Left lung (tissue), 10 donors: ENCODE measurements around the gene MIOX. TPM values are rescaled to one million over a fixed set of nuclear protein-coding genes. Genes with fewer than 3 reads are reported as not detected.

Experiments
- ATAC-seq: fragments of 200-7000 bp; cut with Tn5 transposase; one replicate; pipeline ENCODE4 v1.9.1; 2020; ENCODE audit warnings: moderate library complexity
- DNase-seq, 4 donors: peaks; one replicate each; pipeline ENCODE4 v3.0.0-alpha.2; 2013 to 2020
- H3K27ac ChIP-seq, 2 donors: fragments of 200-600 bp; sonication (generic) in 1 of 2; one replicate each; pipeline versions ENCODE4 v1.5.0 to v1.8.0; 2020 to 2021
- H3K27me3 ChIP-seq, 2 donors: fragments of 200-600 bp; sonication (generic) in 1 of 2; one replicate each; pipeline versions ENCODE4 v1.5.0 to v1.8.0; 2020 to 2021
- H3K36me3 ChIP-seq, 2 donors: fragments of 200-600 bp; sonication (generic) in 1 of 2; one replicate each; pipeline versions ENCODE4 v1.5.0 to v1.8.0; 2020 to 2021
- H3K4me1 ChIP-seq, 2 donors: fragments of 200-600 bp; one replicate each; pipeline ENCODE4 v1.8.0; 2021
- H3K4me3 ChIP-seq, 2 donors: fragments of 200-600 bp; sonication (generic) in 1 of 2; one replicate each; pipeline versions ENCODE4 v1.5.0 to v1.8.0; 2020 to 2021; ENCODE audit warnings: mild to moderate bottlenecking in 1 of 2
- H3K9me3 ChIP-seq, 2 donors: fragments of 200-600 bp; sonication (generic) in 1 of 2; one replicate each; pipeline versions ENCODE4 v1.5.0 to v1.8.0; 2020 to 2021
- intact Hi-C, 2 donors: fragments of 100-400 bp; cut with DNase I; formaldehyde crosslinking; loops; one replicate each; pipeline versions ENCODE4 v1.11.2 to v1.14.2; 2022
- polyA plus RNA-seq, 6 donors: library from polyadenylated mRNA; unstranded; fragments of 120-200 nt; gene quantifications; one replicate each; pipeline ENCODE4 v1.2.1, GENCODE V29; 2013; ENCODE audit not compliant: insufficient read length in 6 of 6
- total RNA-seq, 2 donors: library from RNA; stranded (reverse); fragmentation: NEBNext Ultra II Directional; extraction: Animal tissue kit (Norgen Biotek cat#: 25700); gene quantifications; one replicate each; pipeline ENCODE4 v1.2.1, GENCODE V29; 2021
- TF ChIP-seq, protein P1 (sequence below), 2 donors: fragments of 200-600 bp; sonication (generic) in 1 of 2; IDR thresholded peaks; one replicate each; pipeline versions ENCODE4 v1.5.0 to v1.8.0; 2021; ENCODE audit warnings: antibody characterized with exemption in 2 of 2
- donor health status: DM: no; HTN: yes; CAD: no.
- donor health status: DM: no; HTN: no; CAD: no.

Gene MIOX
- total and polyA plus RNA-seq, 8 donors: 0.12 to 0.27 (median 0.15) TPM; not detected in 3

DNA sequence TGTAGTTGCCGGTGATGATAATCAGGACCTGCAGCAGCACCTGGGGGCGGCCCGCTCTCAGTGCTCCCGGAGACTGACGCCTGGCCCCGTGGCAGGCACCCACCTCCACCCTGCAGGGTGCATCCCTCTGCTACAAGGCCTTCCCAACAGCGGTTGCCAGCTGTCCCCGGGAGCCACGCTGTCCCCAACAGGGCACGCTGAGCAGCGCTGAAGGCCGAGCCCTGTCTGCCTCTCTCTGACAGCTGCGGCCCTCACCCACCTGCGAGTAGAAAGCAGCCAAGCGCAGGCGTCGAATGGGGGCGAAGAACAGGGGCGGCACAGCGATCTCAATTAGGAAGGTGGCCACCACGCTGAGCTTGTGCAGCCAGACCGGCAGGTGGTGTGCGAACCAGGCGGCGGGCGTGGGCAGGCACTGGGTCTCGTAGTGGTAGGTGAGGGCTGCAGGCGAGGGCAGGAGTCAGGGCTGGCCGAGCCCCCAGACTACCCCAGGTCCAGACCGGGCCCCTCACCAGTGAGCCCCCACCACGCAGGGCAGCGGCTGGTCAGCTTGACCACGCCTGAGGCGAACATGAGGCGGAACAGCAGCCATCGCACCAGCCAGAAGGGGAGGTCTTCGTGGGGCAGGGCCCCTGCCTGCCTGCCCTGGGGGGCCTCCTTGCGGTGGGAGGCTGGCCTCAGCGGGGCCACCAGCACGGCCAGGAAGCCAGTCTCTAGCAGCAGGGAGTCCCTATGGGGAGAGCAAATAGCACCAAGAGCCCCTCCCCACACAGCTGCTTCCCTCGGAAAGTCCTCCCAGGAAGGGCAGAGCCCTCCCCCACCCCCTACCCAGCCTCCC lies 19.3 kb downstream of the MIOX start:
- TF ChIP-seq, protein P1, sequence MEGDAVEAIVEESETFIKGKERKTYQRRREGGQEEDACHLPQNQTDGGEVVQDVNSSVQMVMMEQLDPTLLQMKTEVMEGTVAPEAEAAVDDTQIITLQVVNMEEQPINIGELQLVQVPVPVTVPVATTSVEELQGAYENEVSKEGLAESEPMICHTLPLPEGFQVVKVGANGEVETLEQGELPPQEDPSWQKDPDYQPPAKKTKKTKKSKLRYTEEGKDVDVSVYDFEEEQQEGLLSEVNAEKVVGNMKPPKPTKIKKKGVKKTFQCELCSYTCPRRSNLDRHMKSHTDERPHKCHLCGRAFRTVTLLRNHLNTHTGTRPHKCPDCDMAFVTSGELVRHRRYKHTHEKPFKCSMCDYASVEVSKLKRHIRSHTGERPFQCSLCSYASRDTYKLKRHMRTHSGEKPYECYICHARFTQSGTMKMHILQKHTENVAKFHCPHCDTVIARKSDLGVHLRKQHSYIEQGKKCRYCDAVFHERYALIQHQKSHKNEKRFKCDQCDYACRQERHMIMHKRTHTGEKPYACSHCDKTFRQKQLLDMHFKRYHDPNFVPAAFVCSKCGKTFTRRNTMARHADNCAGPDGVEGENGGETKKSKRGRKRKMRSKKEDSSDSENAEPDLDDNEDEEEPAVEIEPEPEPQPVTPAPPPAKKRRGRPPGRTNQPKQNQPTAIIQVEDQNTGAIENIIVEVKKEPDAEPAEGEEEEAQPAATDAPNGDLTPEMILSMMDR (IDR thresholded peaks at IDR 0.05): no peak
- intact Hi-C loops: loop anchor here in 1 of 2 donors (10.0 kb wide), 1 partner anchor 89 kb away; no protein-coding TSS in a partner anchor
- DNase-seq: peak in 1 of 4 donors; percentile 80
- H3K4me3 ChIP-seq: peak overlapping the region; percentile 88 to 90
- no peak for ATAC-seq
- H3K36me3 ChIP-seq: peaks cover 0 to 42% of the 10 kb centered on the region in 2 donors
- H3K27ac ChIP-seq: no peak overlapping the region
- H3K9me3 ChIP-seq: no peaks in the 10 kb centered on the region
- H3K27me3 ChIP-seq: no peaks in the 10 kb centered on the region
- H3K4me1 ChIP-seq: peaks cover 17 to 30% of the 10 kb centered on the region in 2 donors

DNA sequence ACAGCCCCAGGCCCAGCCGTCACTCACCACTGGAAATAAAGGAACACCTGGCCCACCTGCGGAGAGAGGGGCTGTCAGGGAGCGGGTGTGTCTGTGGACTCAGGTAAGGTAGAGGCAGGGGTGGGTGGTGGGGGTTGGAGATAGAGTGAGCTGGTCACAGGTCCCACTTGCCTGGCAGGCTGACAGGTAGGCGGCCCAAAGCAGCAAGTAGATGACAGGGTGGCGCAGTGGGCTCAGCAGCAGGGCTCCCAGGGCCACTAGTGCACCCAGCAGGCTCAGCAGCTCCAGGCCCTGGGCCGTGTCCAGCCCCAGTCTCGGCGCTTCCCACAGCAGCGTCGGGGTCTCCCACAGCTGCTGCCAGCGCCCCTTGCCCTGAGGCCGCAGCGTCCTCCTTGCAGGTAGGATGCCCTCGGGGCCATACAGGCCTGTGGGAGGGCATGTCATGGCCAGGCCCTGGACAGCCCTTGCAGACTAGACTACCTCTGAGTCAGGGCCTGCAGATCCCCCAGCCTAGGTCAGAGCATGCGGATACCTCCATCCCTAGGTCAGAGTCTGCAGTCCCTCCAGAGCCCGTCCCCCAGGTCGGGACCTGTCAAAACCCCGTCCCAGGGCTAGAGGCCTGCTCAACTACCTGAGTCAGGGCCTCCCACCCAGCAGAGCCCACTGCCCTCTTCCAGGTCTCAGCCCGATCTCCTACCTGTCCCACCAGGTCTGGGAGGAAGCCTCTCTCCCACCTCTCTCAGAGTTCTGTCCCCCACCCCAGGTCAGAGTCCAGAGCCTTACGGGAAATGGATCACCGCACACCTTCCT lies 20.2 kb downstream of the MIOX start:
- TF ChIP-seq, protein P1 (IDR thresholded peaks at IDR 0.05): no peak
- intact Hi-C loops: loop anchor here in 1 of 2 donors (10.0 kb wide), 1 partner anchor 88 kb away; no protein-coding TSS in a partner anchor
- Histone ChIP-seq H3K4me3 (peak overlapping the region; percentile 88 to 90), H3K4me1 (peaks cover 17 to 30% of the 10 kb centered on the region in 2 donors), H3K27me3 (no peaks in the 10 kb centered on the region), H3K9me3 (no peaks in the 10 kb centered on the region), H3K27ac (peak overlapping the region; percentile 69 to 87), H3K36me3 (peaks cover 0 to 40% of the 10 kb centered on the region in 2 donors)
- DNase-seq (peak in 2 of 4 donors; percentile 54 to 80), ATAC-seq (peak; percentile 1)

DNA sequence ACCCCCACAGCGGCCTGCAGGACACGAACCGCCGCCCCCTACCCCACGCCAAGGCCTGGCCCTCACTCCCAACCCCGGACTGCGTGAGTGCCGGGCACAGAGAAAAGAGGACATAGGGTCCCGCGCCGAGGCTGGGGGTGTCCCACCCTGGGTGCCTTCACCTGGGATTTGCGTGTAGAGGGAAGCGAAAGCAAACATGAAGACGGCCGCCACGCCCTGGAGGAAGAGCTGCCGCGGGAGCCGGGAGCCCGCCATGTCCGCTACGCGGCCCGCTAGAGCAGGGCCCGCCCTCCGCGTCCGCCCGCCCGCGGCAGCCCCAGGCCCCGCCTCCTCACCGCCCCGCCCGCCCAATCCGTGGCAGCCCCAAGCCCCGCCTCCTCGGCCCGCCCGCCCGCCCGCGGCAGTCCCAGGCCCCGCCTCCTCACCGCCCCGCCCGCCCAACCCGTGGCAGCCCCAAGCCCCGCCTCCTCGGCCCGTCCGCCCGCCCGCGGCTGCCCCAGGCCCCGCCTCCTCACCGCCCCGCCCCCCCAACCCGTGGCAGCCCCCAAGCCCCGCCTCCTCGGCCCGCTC lies 20.8 kb downstream of the MIOX start, which contains the start of gene LMF2:
TSS of gene LMF2 (minus strand) at position 282 of the 570 bp plus-strand sequence. CDS start at position 255, 27 bp downstream.
- H3K27me3 ChIP-seq: no peaks in the 10 kb centered on the region
- peak within 1 kb of the TSS; percentile 82 to 90 for H3K27ac ChIP-seq

DNA sequence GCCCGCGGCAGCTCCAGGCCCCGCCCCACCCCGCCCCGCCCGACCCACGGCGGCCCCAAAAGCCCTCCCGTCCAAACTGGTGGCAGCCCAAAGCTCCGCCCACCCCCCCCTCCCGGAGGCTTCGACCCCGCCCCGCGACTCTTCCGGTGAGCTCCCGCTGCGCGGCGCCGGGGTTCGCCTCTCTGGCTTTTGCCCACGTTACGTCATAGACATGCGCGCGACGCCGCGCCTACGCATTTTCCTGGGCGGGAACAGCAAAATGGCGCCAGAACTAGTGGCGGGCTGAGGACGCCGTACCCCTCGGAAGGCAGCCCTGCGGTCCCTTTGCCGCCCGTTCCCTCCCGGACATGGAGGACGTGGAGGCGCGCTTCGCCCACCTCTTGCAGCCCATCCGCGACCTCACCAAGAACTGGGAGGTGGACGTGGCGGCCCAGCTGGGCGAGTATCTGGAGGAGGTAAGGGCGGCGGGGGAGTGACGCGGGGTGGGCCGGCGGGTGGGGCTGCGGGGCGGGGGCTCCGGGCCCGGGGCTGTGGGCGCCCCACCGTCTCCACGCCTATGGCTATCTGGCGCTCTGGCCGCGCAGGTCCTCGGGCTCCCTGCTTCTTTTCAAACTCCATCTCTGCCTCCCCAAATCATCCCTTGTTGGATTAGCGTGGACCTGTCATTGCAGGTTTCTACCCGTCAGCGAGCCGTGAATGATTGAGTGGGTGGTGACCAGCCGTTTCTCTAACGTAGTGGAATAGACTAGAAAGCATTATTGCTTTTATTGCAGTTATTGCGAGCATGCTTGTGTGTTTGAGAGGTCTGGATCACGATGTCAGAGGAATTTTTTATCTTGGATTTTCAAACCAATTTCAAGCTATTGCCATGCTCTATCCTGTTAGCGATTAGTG lies 21.6 kb downstream of the MIOX start, which contains the start of gene NCAPH2:
TSS of gene NCAPH2 (plus strand) at position 234 of the 894 bp plus-strand sequence. CDS start at position 348, 114 bp downstream.
- Histone ChIP-seq H3K36me3 (peaks cover 0 to 25% of the 10 kb centered on the region in 2 donors), H3K4me3 (peak within 1 kb of the TSS; percentile 88 to 90), H3K9me3 (no peaks in the 10 kb centered on the region), H3K4me1 (peaks cover 17 to 36% of the 10 kb centered on the region in 2 donors), H3K27ac (peak within 1 kb of the TSS; percentile 82 to 90), H3K27me3 (no peaks in the 10 kb centered on the region)
- ATAC-seq: peak; percentile 81
- TF ChIP-seq, protein P1 (IDR thresholded peaks at IDR 0.05): no peak
- intact Hi-C loops: loop anchor here in 1 of 2 donors (10.0 kb wide), 1 partner anchor 87 kb away; no protein-coding TSS in a partner anchor
- DNase-seq: peak; percentile 96 to 99 (median 98)

More for the DNA sequence above, 20.8 kb downstream of the MIOX start, which contains the start of gene LMF2:
- Histone ChIP-seq H3K4me1 (peaks cover 17 to 35% of the 10 kb centered on the region in 2 donors), H3K36me3 (peaks cover 0 to 33% of the 10 kb centered on the region in 2 donors), H3K9me3 (no peaks in the 10 kb centered on the region), H3K4me3 (peak within 1 kb of the TSS; percentile 88 to 90)
- intact Hi-C loops: loop anchor here in 1 of 2 donors (10.0 kb wide), 1 partner anchor 87 kb away; no protein-coding TSS in a partner anchor
- TF ChIP-seq, protein P1 (IDR thresholded peaks at IDR 0.05): no peak
- ATAC-seq (peak; percentile 80), DNase-seq (peak in 2 of 4 donors; percentile 92 to 99)
